OCI-LY7 (cell line): Measurements from ENCODE around the gene GPR146. TPM values are rescaled to one million over a fixed set of nuclear protein-coding genes. Genes with fewer than 3 reads are reported as not detected.
A peak's percentile ranks its signal among the peaks of the same experiment; 100 is the strongest.

Experiments used
- BruUV-seq: library from RNA; stranded (reverse); fragments of 400-500 nt; replicated peaks from 2 replicates; lab custom pipeline; 2021; lab: Mats Ljungman, UMichigan
- CTCF ChIA-PET: fragments of 300-600 bp; sonication (Branson Sonifier 250); formaldehyde crosslinking; loops from one replicate; lab custom pipeline; 2022; ENCODE audit warnings: antibody characterized with exemption; ENCODE audit not compliant: unreplicated experiment; lab: Charles Lee
- POLR2A ChIA-PET: fragments of 300-600 bp; sonication (Branson Sonifier 250); formaldehyde crosslinking; loops from one replicate; lab custom pipeline; 2022; ENCODE audit warnings: antibody characterized with exemption; lab: Charles Lee
- DNase-seq: peaks from one replicate; pipeline ENCODE4 v3.0.0-alpha.2; 2015; ENCODE audit warnings: low spot score
- H2AFZ ChIP-seq: fragments of 200-600 bp; sonication (generic), shearing (Covaris generic); 2 replicates; pipeline ENCODE4 v1.6.1; 2014; ENCODE audit warnings: mild to moderate bottlenecking, antibody characterized with exemption, low read length, moderate library complexity
- H3K27ac ChIP-seq: fragments of 200-600 bp; sonication (generic); 2 replicates; pipeline ENCODE4 v1.5.1; 2014; ENCODE audit warnings: mixed run types, low read depth, mild to moderate bottlenecking, moderate library complexity, low read length, inconsistent platforms; ENCODE audit not compliant: poor library complexity, severe bottlenecking
- H3K36me3 ChIP-seq: fragments of 200-600 bp; sonication (generic); 2 replicates; pipeline ENCODE4 v1.6.1; 2014; ENCODE audit warnings: mild to moderate bottlenecking, antibody characterized with exemption, low read length, moderate library complexity, mixed read lengths; ENCODE audit not compliant: insufficient read depth
- H3K4me1 ChIP-seq: fragments of 200-600 bp; sonication (generic); 2 replicates; pipeline ENCODE4 v1.5.1; 2014; ENCODE audit warnings: mild to moderate bottlenecking, low read length; ENCODE audit not compliant: insufficient read depth, poor library complexity, severe bottlenecking
- H3K4me2 ChIP-seq: fragments of 200-600 bp; sonication (generic); 2 replicates; pipeline ENCODE4 v1.6.1; 2014; ENCODE audit warnings: mild to moderate bottlenecking, low read length
- H3K4me3 ChIP-seq: fragments of 200-600 bp; sonication (generic); 2 replicates; pipeline ENCODE4 v1.5.1; 2014; ENCODE audit warnings: mild to moderate bottlenecking, low read depth, low read length; ENCODE audit not compliant: poor library complexity, severe bottlenecking
- H3K79me2 ChIP-seq: fragments of 200-600 bp; sonication (generic); 2 replicates; pipeline ENCODE4 v1.6.1; 2016; ENCODE audit warnings: low read depth, mild to moderate bottlenecking, low read length, moderate library complexity, mixed read lengths; ENCODE audit not compliant: insufficient read depth
- H3K9me2 ChIP-seq: fragments of 200-600 bp; sonication (generic); 2 replicates; pipeline ENCODE4 v1.6.1; 2016; ENCODE audit warnings: mild to moderate bottlenecking, low read length, mixed read lengths; ENCODE audit not compliant: insufficient read depth
- H3K9me3 ChIP-seq: fragments of 200-600 bp; sonication (generic); 2 replicates; pipeline ENCODE4 v1.6.1; 2014; ENCODE audit warnings: mild to moderate bottlenecking, mixed run types, low read length, mixed read lengths
- H4K20me1 ChIP-seq: fragments of 200-600 bp; sonication (generic); 2 replicates; pipeline ENCODE4 v1.6.1; 2014; ENCODE audit warnings: mild to moderate bottlenecking, antibody characterized with exemption, low read length, moderate library complexity, mixed read lengths; ENCODE audit not compliant: insufficient read depth
- CTCF ChIP-seq: fragments of 200-600 bp; sonication (generic); conservative IDR thresholded peaks from 2 replicates; pipeline ENCODE4 v1.5.1; 2014; ENCODE audit warnings: mild to moderate bottlenecking, antibody characterized with exemption, low read length, moderate library complexity, mixed read lengths
- EZH2phosphoT487 ChIP-seq: fragments of 200-600 bp; sonication (generic); IDR thresholded peaks from 2 replicates; pipeline ENCODE4 v1.6.1; 2018; ENCODE audit warnings: low read depth, borderline replicate concordance, mild to moderate bottlenecking, mixed run types, antibody characterized with exemption, low read length, moderate library complexity, mixed read lengths
- intact Hi-C: fragments of 100-400 bp; cut with micrococcal nuclease; formaldehyde crosslinking; loops from one replicate; pipeline ENCODE4 v1.10.0; 2022; ENCODE audit not compliant: unreplicated experiment
- total RNA-seq, 2 experiments: library from RNA; depleted of rRNA in 1 of 2; stranded (reverse); fragments of >200 nt in 1 of 2; shearing (Covaris generic) in 1 of 2; gene quantifications; 2 replicates each; pipeline ENCODE4 v1.2.3, GENCODE V29; 2014 to 2022

GPR146 gene
- total RNA-seq, 2 experiments from 2014 or later: 0.95 to 3.3 TPM

GRCh38 chr7:1022801-1023465, 21.4 kb upstream of the GPR146 start:
- Histone ChIP-seq H3K4me3 (peak overlapping the region; percentile 55), H2AFZ (no peak overlapping the region), H3K4me1 (peaks cover 80% of the 10 kb centered on the region), H3K79me2 (peaks cover 44% of the 10 kb centered on the region; the same call in 1 of the 2 replicates), H3K4me2 (peak overlapping the region; percentile 96), H3K9me2 (no peaks in the 10 kb centered on the region), H4K20me1 (no peaks in the 10 kb centered on the region), H3K9me3 (no peaks in the 10 kb centered on the region), H3K36me3 (peaks cover 59% of the 10 kb centered on the region), H3K27ac (peak overlapping the region; percentile 95)
- intact Hi-C loops: no loop called here
- no TSS peak for BruUV-seq
- DNase-seq: peak; percentile 64
- ChIA-PET POLR2A (interaction anchor here (0.6 kb wide), 1 partner anchor 113 kb away, joined by 3 read pairs; no protein-coding TSS in a partner anchor), CTCF (interaction anchor here (0.8 to 1.1 kb wide), 2 partner anchors 43 to 63 kb away, joined by 3 read pairs; no protein-coding TSS in a partner anchor)
- TF ChIP-seq EZH2phosphoT487 (no peak), CTCF (no peak)

- ChIA-PET POLR2A (interaction anchor here (1.3 kb wide), 1 partner anchor 62 kb away, joined by 4 read pairs; no protein-coding TSS in a partner anchor), CTCF (interaction anchor here (0.6 to 2.2 kb wide), 2 partner anchors 31 to 66 kb away, joined by 3 to 12 read pairs; no protein-coding TSS in a partner anchor)
- peak; percentile 99 for DNase-seq
- peak overlapping the region; percentile 95 for H3K27ac ChIP-seq
- no peaks in the 10 kb centered on the region for H3K9me3 ChIP-seq
- H3K4me1 ChIP-seq: peaks cover 79% of the 10 kb centered on the region
- H2AFZ ChIP-seq: no peak overlapping the region
- intact Hi-C loops: loop anchor here (1.0 kb wide), 3 partner anchors 31 to 62 kb away; no protein-coding TSS in a partner anchor
- H4K20me1 ChIP-seq: no peaks in the 10 kb centered on the region
- H3K36me3 ChIP-seq: peaks cover 46% of the 10 kb centered on the region
- TF ChIP-seq EZH2phosphoT487 (no peak), CTCF (no peak)
- peak overlapping the region; percentile 96 for H3K4me2 ChIP-seq
- no TSS peak for BruUV-seq
- H3K4me3 ChIP-seq: peak overlapping the region; percentile 85
- H3K79me2 ChIP-seq: peaks cover 52% of the 10 kb centered on the region; the same call in 1 of the 2 replicates
- H3K9me2 ChIP-seq: no peaks in the 10 kb centered on the region
Observed at GRCh38 chr7:1024331-1024841, 20.0 kb upstream of the GPR146 start.
